HFF-Myc (cell line): ENCODE measurements around the gene MYO1F.

Experiments
- DNase-seq: peaks from one replicate; pipeline ENCODE4 v3.0.0-alpha.2; 2011; ENCODE audit warnings: low read depth; ENCODE audit errors: extremely low read depth
- H3K4me3 ChIP-seq: replicated peaks from 2 replicates; pipeline ENCODE4 v1.5.1; 2011; ENCODE audit warnings: low read depth, mild to moderate bottlenecking, control low read depth, low read length
- CTCF ChIP-seq: IDR thresholded peaks from 2 replicates; pipeline ENCODE4 v1.5.1; 2012; ENCODE audit warnings: mild to moderate bottlenecking, low read depth, low read length, control low read depth; ENCODE audit errors: missing control alignments

Gene MYO1F

GRCh38 chr19:8504171-8504570 lies 73.1 kb downstream of the MYO1F start:
- H3K4me3 ChIP-seq = no peak overlapping the region
- no peak for TF ChIP-seq CTCF
- DNase-seq = no peak

GRCh38 chr19:8503510-8503909 lies 73.7 kb downstream of the MYO1F start:
- DNase-seq = no peak
- TF ChIP-seq CTCF = no peak
- H3K4me3 ChIP-seq = no peak overlapping the region

GRCh38 chr19:8501981-8502380 lies 75.3 kb downstream of the MYO1F start:
- no peak for DNase-seq
- H3K4me3 ChIP-seq = no peak overlapping the region
- TF ChIP-seq CTCF = no peak

- no peak for DNase-seq
- TF ChIP-seq CTCF = no peak
- no peak overlapping the region for H3K4me3 ChIP-seq
Observed at GRCh38 chr19:8501516-8501915, 75.7 kb downstream of the MYO1F start.

- H3K4me3 ChIP-seq = no peak overlapping the region
- no peak for DNase-seq
- no peak for TF ChIP-seq CTCF
Observed at GRCh38 chr19:8500158-8500557, 77.1 kb downstream of the MYO1F start.

GRCh38 chr19:8499048-8499833 lies 78.0 kb downstream of the MYO1F start:
- no peak overlapping the region for H3K4me3 ChIP-seq
- no peak for DNase-seq
- no peak for TF ChIP-seq CTCF

GRCh38 chr19:8498295-8498694 lies 78.9 kb downstream of the MYO1F start:
- DNase-seq = no peak
- TF ChIP-seq CTCF = no peak
- H3K4me3 ChIP-seq = no peak overlapping the region
